Esophagus squamous epithelium (tissue), 5 donors: Measurements from ENCODE around the gene CIAO2B. TPM values are rescaled to one million over a fixed set of nuclear protein-coding genes. Genes with fewer than 3 reads are reported as not detected.

Experiments
- DNase-seq: peaks from one replicate; lab custom pipeline; 2025; lab: John Stamatoyannopoulos, UW
- H3K27ac ChIP-seq, 4 donors: fragments of 200-600 bp; sonication (generic); one replicate each; pipeline ENCODE4 v1.5.1; 2016 to 2019; ENCODE audit warnings: mild to moderate bottlenecking in 1 of 4
- H3K27me3 ChIP-seq, 4 donors: fragments of 200-600 bp; sonication (generic); 1 replicate in 3 of 4; 2 replicates in 1 of 4; pipeline versions ENCODE4 v1.5.1 to v1.6.0; 2017 to 2021; ENCODE audit warnings: antibody characterized with exemption in 1 of 4
- H3K36me3 ChIP-seq, 3 donors: fragments of 200-600 bp; sonication (generic); one replicate each; pipeline ENCODE4 v1.5.1; 2016 to 2019
- H3K4me1 ChIP-seq, 3 donors: fragments of 200-600 bp; sonication (generic); one replicate each; pipeline ENCODE4 v1.5.1; 2017 to 2019
- H3K4me3 ChIP-seq, 4 donors: fragments of 200-600 bp; sonication (generic); 1 replicate in 3 of 4; 2 replicates in 1 of 4; pipeline ENCODE4 v1.5.1; 2016 to 2019; ENCODE audit warnings: mild to moderate bottlenecking in 2 of 4, moderate library complexity in 1 of 4
- H3K9me3 ChIP-seq, 3 donors: fragments of 200-600 bp; sonication (generic); one replicate each; pipeline ENCODE4 v1.5.1; 2016 to 2019
- CTCF ChIP-seq, 6 experiments: fragments of 450-650 bp in 4 of 6; fragments of 200-600 bp in 2 of 6; sonication (generic) in 2 of 6; IDR thresholded peaks; one replicate each; pipeline ENCODE4 v1.5.1; 2016 to 2019; ENCODE audit warnings: antibody characterized with exemption in 6 of 6, mild to moderate bottlenecking in 4 of 6, moderate library complexity in 4 of 6
- POLR2A ChIP-seq, 4 donors: fragments of 450-650 bp; IDR thresholded peaks; one replicate each; pipeline ENCODE4 v1.6.1; 2017; ENCODE audit warnings: antibody characterized with exemption in 4 of 4, mild to moderate bottlenecking in 4 of 4, moderate library complexity in 3 of 4
- WGBS, 2 donors: methylation state at CpG; one replicate each; pipeline ENCODE4 v1.1.5; 2018; 5-methylcytosine and 5-hydroxymethylcytosine counted together
- intact Hi-C: fragments of 100-400 bp; cut with DNase I; formaldehyde crosslinking; loops from one replicate; pipeline ENCODE4 v1.15.0; 2022
- total RNA-seq, 4 donors: library from RNA; depleted of rRNA; stranded (reverse); fragments of >200 nt; gene quantifications; one replicate each; pipeline ENCODE4 v1.1.0, GENCODE V29; 2016
- donor health status: DM: yes; HTN: yes; CAD: no.

The CIAO2B gene
- total RNA-seq, 4 donors from 2014 or later: 112 to 153 (median 126) TPM

DNA sequence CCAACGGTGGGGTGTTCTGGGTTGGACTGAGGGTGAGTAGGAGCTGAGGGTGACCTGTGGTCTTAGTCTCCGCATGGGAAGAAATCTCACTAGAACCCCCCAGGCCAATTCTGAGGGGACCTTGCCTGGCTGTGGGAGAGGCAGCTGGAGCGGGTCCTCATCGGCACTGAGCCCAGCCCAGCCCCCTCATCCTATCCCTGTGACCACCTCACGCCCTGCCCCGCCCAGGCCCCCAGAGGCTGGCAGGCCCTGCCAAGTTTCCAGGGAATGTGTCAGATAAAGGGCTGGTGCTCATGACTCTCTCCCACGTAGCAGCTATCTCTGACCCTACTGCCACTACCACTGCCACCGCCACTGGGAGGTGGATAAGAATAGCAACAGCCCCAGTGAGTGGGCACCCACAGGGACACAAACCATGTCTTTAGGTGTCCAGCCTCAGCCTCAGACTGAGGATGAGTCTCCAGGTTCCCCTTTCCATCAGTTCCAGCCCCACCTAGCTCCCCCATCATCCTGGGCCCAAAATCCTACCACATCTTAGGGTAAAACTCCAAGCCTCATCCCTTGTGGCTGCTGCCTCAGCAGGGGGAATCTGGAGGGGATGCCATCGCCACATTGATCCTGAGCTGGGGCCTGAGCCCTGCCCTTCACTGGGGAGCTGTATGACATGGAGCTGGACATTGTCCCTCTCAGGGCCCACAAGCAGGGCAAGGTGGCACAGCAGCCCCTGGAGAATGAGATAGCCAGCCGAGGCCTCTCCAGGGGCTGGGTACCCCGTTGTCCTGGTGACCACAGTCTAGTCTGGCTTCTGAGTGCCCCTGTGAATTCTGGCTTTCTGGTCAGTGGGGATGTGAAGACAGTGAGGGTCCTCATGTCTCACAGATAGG is 30.4 kb downstream of the CIAO2B start:
- intact Hi-C loops: no loop called here
- peaks cover 47 to 98% (median 69%) of the 10 kb centered on the region in 3 donors for H3K4me1 ChIP-seq
- H3K27ac ChIP-seq: peak overlapping the region; percentile 68 to 93 (median 90)
- no peak for TF ChIP-seq POLR2A (IDR thresholded peaks at IDR 0.05)
- no peak for TF ChIP-seq CTCF (IDR thresholded peaks at IDR 0.05)
- H3K9me3 ChIP-seq: no peaks in the 10 kb centered on the region
- no peaks in the 10 kb centered on the region for H3K27me3 ChIP-seq
- H3K4me3 ChIP-seq: no peak overlapping the region
- 36% methylated on average over 5 of the region's 11 CpGs; no CpG with 5 or more reads in 1 of the 2 donors for WGBS, 2 donors
- H3K36me3 ChIP-seq: no peaks in the 10 kb centered on the region
- DNase-seq: no peak

GRCh38 chr16:66902648-66903543 is 31.3 kb downstream of the CIAO2B start:
- H3K4me1 ChIP-seq: peaks cover 48 to 100% (median 76%) of the 10 kb centered on the region in 3 donors
- WGBS, 2 donors: 58 to 60% methylated on average over 2 to 12 of the region's 14 CpGs
- peak overlapping the region; percentile 68 to 93 (median 90) for H3K27ac ChIP-seq
- no peaks in the 10 kb centered on the region for H3K36me3 ChIP-seq
- no peaks in the 10 kb centered on the region for H3K9me3 ChIP-seq
- DNase-seq: no peak
- peak in 1 of 6 experiments; percentile 30 for TF ChIP-seq CTCF (IDR thresholded peaks at IDR 0.05)
- TF ChIP-seq POLR2A (IDR thresholded peaks at IDR 0.05): no peak
- no peaks in the 10 kb centered on the region for H3K27me3 ChIP-seq
- no peak overlapping the region for H3K4me3 ChIP-seq
- intact Hi-C loops: no loop called here

DNA sequence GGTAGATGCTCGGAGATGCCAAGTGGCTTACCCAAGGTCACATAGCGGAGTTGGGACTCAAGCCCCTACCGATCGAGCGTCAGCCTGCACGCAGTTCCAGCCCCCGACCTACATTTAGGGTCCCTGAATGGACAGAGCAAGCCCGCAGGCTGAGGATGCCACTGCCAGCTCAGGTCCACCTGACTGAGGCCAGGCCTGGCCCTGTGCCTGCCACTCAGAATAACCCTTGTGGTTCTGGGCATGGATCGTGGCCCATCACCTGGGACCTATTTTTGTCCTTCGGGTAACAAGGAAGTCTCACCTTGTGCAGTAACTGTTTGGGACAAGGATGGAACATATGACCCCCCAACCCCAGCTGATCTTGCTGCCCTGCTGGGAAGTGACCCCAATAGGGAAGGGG is 32.6 kb downstream of the CIAO2B start:
- WGBS, 2 donors: 87 to 98% methylated on average over 6 to 8 of the region's 10 CpGs
- peaks cover 52 to 100% (median 83%) of the 10 kb centered on the region in 3 donors for H3K4me1 ChIP-seq
- no peak for DNase-seq

GRCh38 chr16:66900721-66901441 is 33.3 kb downstream of the CIAO2B start:
- peak overlapping the region; percentile 80 to 93 (median 90) for H3K27ac ChIP-seq
- no peaks in the 10 kb centered on the region for H3K36me3 ChIP-seq
- peaks cover 57 to 100% (median 86%) of the 10 kb centered on the region in 3 donors for H3K4me1 ChIP-seq
- 34 to 38% methylated on average over 3 to 5 of the region's 7 CpGs for WGBS, 2 donors
- no peaks in the 10 kb centered on the region for H3K9me3 ChIP-seq
- no peak overlapping the region for H3K4me3 ChIP-seq
- intact Hi-C loops: no loop called here
- TF ChIP-seq POLR2A (IDR thresholded peaks at IDR 0.05) (no peak), CTCF (IDR thresholded peaks at IDR 0.05) (no peak)
- DNase-seq: no peak
- H3K27me3 ChIP-seq: no peaks in the 10 kb centered on the region

More for the DNA sequence above, 32.6 kb downstream of the CIAO2B start:
- TF ChIP-seq CTCF (IDR thresholded peaks at IDR 0.05) (no peak), POLR2A (IDR thresholded peaks at IDR 0.05) (no peak)
- intact Hi-C loops: no loop called here
- H3K36me3 ChIP-seq: no peaks in the 10 kb centered on the region
- peak overlapping the region; percentile 80 to 93 (median 90) for H3K27ac ChIP-seq
- no peak overlapping the region for H3K4me3 ChIP-seq
- no peaks in the 10 kb centered on the region for H3K9me3 ChIP-seq
- H3K27me3 ChIP-seq: no peaks in the 10 kb centered on the region
